Skeletal muscle tissue (tissue), 4 donors: Measurements from ENCODE around the gene LHFPL6. TPM values are rescaled to one million over a fixed set of nuclear protein-coding genes. Genes with fewer than 3 reads are reported as not detected.
A peak's percentile ranks its signal among the peaks of the same experiment; 100 is the strongest.

ENCODE experiments used
- H3K27ac ChIP-seq: one replicate; pipeline ENCODE4 v1.7.0; 2013; ENCODE audit warnings: mild to moderate bottlenecking, low read depth, low read length, inconsistent platforms
- H3K27me3 ChIP-seq, 3 donors: one replicate each; pipeline ENCODE4 v1.7.0; 2013; ENCODE audit warnings: low read length in 3 of 3; ENCODE audit not compliant: control insufficient read depth in 3 of 3, insufficient read depth in 3 of 3
- H3K36me3 ChIP-seq, 3 donors: one replicate each; pipeline ENCODE4 v1.7.0; 2013; ENCODE audit warnings: low read length in 3 of 3; ENCODE audit not compliant: control insufficient read depth in 3 of 3, insufficient read depth in 3 of 3
- H3K4me1 ChIP-seq, 3 donors: one replicate each; pipeline ENCODE4 v1.7.0; 2013; ENCODE audit warnings: low read length in 3 of 3, mild to moderate bottlenecking in 3 of 3; ENCODE audit not compliant: control insufficient read depth in 3 of 3, insufficient read depth in 3 of 3
- H3K4me3 ChIP-seq, 3 donors: one replicate each; pipeline ENCODE4 v1.7.0; 2013; ENCODE audit warnings: low read length in 3 of 3
- H3K9ac ChIP-seq, 3 donors: one replicate each; pipeline ENCODE4 v1.7.0; 2013; ENCODE audit warnings: low read length in 3 of 3, mild to moderate bottlenecking in 3 of 3, moderate library complexity in 2 of 3, low read depth in 1 of 3
- H3K9me3 ChIP-seq, 3 donors: one replicate each; pipeline ENCODE4 v1.7.0; 2013; ENCODE audit warnings: low read length in 3 of 3; ENCODE audit not compliant: control insufficient read depth in 3 of 3
- total RNA-seq: library from RNA; depleted of rRNA; stranded (reverse); fragments of >200 nt; gene quantifications from one replicate; pipeline ENCODE4 v1.2.3, GENCODE V29; 2014
- donor health status: Osteomylitis.

Gene LHFPL6
- total RNA-seq, result 32.4 TPM

DNA sequence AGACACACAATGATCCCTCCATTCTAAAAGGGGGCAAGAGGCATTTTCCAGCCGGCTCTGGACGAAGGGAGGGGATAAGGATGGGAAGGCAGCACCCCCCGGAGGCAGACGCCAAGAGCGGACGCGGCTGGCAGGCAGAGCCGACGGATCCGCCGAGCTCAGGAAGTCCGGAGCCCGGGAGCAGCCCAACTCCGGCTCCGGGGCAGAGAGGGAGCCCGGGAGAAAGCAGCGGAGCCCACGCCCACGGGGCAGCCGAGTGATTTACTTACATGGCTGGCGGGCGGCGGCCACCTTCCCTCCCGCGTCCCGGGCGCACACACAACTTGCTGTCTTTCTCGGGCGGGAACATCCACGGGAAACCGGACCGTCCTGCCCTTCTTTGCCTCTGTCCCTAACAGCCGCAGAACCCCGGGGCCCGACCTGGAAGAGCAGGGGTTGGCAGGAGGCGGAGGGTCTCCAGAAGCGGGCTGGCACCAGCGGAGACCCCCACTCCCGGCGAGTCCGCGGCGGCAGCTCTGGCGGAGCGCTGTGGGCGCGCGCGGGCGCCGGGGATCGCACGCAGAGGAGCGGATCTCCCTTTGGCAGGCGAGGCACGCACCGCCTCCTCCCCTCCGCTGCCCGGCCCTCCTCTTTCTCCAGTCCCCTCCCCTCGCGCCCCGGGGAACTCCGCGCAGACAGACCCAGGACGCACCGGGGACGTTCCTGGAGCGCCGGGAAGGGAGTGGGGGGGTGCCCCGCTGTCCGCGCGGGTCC, at the start of gene LHFPL6:
LHFPL6 (minus strand) TSS at position 580 of the 753 bp plus-strand sequence.
- Histone ChIP-seq H3K9ac (peak within 1 kb of the TSS; percentile 74 to 79 (median 79)), H3K4me1 (peaks cover 2 to 15% (median 8%) of the 10 kb centered on the region in 3 donors), H3K4me3 (peak within 1 kb of the TSS; percentile 79 to 87 (median 84)), H3K27ac (peak within 1 kb of the TSS; percentile 77), H3K27me3 (peaks cover 0 to 4% (median 3%) of the 10 kb centered on the region in 3 donors), H3K9me3 (no peaks in the 10 kb centered on the region), H3K36me3 (no peaks in the 10 kb centered on the region)

DNA sequence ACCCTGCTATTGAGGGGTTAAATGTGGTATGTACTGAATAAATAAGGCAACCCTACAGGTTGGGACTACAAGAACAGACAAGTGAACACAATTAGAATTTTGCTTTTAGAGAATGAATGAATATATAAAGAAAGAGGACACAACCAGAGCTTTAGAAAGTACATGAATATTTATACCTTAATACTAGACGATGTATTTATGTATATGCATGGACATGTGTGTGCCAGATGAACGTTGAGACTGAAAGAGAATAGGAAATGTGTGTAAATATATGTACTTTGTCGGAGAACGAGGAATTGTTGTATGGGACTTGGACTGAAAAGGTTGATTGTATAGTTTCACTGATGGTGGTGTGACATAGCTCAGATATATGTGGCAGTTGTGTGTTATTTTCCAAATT, 43.1 kb upstream of the LHFPL6 start:
- no peaks in the 10 kb centered on the region for H3K36me3 ChIP-seq
- no peaks in the 10 kb centered on the region for H3K4me1 ChIP-seq
- no peaks in the 10 kb centered on the region for H3K27me3 ChIP-seq

DNA sequence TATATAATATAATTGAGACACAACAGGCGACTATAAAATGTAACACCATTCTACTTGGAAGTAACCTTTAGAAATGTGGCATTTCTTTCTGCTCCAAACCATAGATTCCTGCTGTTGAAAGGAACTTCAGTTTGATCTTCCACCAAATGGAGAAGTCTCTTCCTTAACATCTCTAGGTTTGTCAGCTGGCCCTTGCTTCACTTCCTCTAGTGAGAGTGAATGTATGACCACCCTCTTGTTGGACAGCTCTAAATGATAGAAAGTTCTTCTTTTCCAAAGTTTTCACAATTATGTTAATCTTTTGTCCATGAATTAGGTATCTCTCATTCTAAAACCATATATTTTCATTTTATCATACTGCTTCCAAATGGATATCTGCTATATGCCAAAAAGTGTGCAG, 38.7 kb upstream of the LHFPL6 start:
- Histone ChIP-seq H3K4me3 (no peak overlapping the region), H3K4me1 (no peaks in the 10 kb centered on the region), H3K9ac (no peak overlapping the region), H3K27ac (no peak overlapping the region), H3K36me3 (no peaks in the 10 kb centered on the region), H3K27me3 (no peaks in the 10 kb centered on the region), H3K9me3 (no peaks in the 10 kb centered on the region)

More for the DNA sequence above, 43.1 kb upstream of the LHFPL6 start:
- H3K4me3 ChIP-seq, result no peak overlapping the region
- H3K9ac ChIP-seq, result no peak overlapping the region
- H3K9me3 ChIP-seq, result no peaks in the 10 kb centered on the region
- no peak overlapping the region for H3K27ac ChIP-seq

DNA sequence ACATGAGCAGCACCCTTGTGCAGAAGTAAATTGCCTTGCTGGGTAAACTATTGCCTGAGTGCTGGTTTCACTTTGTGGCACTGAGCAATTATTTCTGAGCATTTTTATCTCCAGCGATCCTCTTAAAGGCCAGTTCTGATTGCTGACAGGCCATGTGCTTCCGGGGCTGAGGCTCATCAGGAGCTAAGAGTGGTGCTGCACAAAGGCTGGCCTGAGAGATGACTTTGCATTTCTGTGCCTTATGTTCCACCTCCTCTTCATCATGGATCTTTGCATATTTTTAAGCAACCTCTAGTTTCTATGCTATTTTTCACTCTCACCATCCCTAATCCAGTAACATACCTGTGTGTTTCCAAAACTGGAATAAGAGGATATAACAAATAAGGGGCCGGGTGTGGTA, 34.9 kb upstream of the LHFPL6 start:
- H3K9ac ChIP-seq, result no peak overlapping the region
- no peak overlapping the region for H3K4me3 ChIP-seq
- H3K27ac ChIP-seq, result no peak overlapping the region
- no peaks in the 10 kb centered on the region for H3K9me3 ChIP-seq
- H3K27me3 ChIP-seq, result peaks cover 0 to 5% (median 0%) of the 10 kb centered on the region in 3 donors
- H3K36me3 ChIP-seq, result no peaks in the 10 kb centered on the region
- no peaks in the 10 kb centered on the region for H3K4me1 ChIP-seq

DNA sequence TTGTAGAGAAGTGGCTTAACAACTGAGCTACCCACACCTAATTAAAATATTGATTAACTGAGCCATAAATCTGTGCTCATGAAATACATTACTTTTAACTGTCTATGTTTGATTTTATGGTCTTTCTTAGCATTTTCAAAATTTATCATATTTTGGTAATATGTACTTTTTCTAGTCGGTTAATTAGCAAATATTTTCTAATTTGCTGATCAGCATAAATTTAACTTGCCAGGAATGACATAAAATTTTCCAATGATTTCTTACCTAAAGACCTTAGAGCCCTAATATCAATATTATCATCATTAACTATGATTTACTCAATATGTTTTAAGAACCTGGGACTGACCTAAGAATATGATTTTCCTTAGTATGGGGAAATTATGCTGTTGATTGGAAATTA, 32.6 kb upstream of the LHFPL6 start:
- Histone ChIP-seq H3K4me1 (no peaks in the 10 kb centered on the region), H3K36me3 (no peaks in the 10 kb centered on the region), H3K27me3 (peaks cover 0 to 5% (median 2%) of the 10 kb centered on the region in 3 donors), H3K9me3 (no peaks in the 10 kb centered on the region), H3K9ac (no peak overlapping the region), H3K27ac (no peak overlapping the region), H3K4me3 (no peak overlapping the region)

DNA sequence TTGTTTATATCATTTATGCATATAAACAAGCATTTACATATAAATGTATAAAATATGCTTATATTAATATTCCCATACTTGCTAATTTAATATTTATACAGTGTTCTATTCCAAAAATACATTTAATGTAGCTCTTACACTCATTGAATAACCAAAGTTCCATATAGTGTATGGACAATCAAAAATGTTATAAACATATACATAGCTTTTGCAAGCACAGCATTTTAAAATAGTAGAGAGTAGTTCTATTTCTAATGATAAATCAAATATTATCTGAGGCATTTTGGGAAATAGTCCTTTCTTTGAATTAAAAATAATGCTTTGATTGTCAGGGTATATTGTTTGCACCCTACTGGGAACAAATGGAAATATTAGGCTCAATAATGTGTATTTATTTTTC, 30.0 kb upstream of the LHFPL6 start:
- Histone ChIP-seq H3K9ac (no peak overlapping the region), H3K4me3 (no peak overlapping the region), H3K27me3 (peaks cover 0 to 5% (median 2%) of the 10 kb centered on the region in 3 donors), H3K27ac (no peak overlapping the region), H3K9me3 (no peaks in the 10 kb centered on the region), H3K4me1 (no peaks in the 10 kb centered on the region), H3K36me3 (no peaks in the 10 kb centered on the region)

DNA sequence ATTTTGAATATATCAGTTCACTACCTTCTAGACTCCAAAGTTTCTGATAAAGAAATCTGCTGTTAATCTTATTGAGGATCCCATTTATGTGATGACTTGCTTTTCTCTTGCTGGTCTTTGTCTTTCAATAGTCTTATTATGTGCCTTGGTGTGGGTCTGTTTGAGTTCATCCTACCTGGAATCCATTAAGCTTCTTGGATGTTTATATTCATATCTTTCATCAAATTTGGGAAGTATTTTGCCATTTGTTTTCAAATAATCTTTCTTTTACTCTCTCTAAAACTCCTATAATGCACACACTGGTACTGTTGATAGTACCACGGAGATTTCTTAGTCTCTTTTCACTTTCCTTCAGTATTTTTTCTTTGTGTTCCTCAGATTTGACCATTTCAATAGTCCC, 28.3 kb upstream of the LHFPL6 start:
- no peak overlapping the region for H3K4me3 ChIP-seq
- no peaks in the 10 kb centered on the region for H3K9me3 ChIP-seq
- no peaks in the 10 kb centered on the region for H3K4me1 ChIP-seq
- no peak overlapping the region for H3K9ac ChIP-seq
- no peaks in the 10 kb centered on the region for H3K36me3 ChIP-seq
- no peak overlapping the region for H3K27ac ChIP-seq
- peaks cover 0 to 5% (median 2%) of the 10 kb centered on the region in 3 donors for H3K27me3 ChIP-seq

DNA sequence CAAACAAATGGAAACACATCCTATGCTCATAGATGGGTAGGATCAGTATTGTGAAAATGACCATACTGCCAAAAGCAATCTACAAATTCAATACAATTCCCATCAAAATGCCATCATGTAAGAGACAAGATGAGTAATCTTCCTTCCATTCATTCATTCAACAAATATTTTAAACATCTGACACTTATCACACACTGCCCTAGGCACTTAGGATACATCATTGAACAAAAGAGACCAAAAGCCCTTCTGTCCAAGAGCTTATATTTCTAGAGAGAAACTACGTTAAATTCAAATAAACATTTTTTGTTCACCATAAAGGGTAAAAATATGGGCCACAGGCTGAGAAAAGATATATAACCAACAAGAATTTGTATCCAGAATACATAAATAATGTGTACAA, 20.5 kb upstream of the LHFPL6 start:
- H3K27ac ChIP-seq, result no peak overlapping the region
- H3K9me3 ChIP-seq, result peaks cover 0 to 3% (median 0%) of the 10 kb centered on the region in 3 donors
- H3K36me3 ChIP-seq, result no peaks in the 10 kb centered on the region
- no peak overlapping the region for H3K9ac ChIP-seq
- H3K27me3 ChIP-seq, result no peaks in the 10 kb centered on the region
- no peak overlapping the region for H3K4me3 ChIP-seq
- H3K4me1 ChIP-seq, result no peaks in the 10 kb centered on the region

DNA sequence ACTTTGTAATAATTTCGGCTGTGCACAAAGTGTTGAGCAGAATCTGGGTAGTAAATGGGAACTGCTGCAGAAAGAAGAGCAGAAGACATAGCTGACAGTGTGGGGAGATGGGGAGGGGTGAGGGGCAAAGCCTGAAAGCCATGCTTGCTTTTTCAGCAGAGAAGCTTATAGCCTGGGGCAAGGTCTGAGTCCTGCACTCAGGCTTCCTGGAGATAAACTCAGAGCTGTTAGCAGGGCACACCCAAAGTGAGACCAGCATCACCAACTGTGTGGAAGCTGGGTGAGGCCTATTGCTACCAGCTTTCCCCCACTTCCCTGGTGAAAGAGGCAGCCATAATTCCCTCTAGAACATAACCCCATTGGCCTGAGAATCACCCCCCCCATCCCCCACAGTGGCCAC, 15.6 kb upstream of the LHFPL6 start:
- Histone ChIP-seq H3K9ac (no peak overlapping the region), H3K4me3 (no peak overlapping the region), H3K27ac (no peak overlapping the region), H3K36me3 (no peaks in the 10 kb centered on the region), H3K9me3 (peaks cover 0 to 3% (median 0%) of the 10 kb centered on the region in 3 donors), H3K27me3 (no peaks in the 10 kb centered on the region), H3K4me1 (no peaks in the 10 kb centered on the region)

DNA sequence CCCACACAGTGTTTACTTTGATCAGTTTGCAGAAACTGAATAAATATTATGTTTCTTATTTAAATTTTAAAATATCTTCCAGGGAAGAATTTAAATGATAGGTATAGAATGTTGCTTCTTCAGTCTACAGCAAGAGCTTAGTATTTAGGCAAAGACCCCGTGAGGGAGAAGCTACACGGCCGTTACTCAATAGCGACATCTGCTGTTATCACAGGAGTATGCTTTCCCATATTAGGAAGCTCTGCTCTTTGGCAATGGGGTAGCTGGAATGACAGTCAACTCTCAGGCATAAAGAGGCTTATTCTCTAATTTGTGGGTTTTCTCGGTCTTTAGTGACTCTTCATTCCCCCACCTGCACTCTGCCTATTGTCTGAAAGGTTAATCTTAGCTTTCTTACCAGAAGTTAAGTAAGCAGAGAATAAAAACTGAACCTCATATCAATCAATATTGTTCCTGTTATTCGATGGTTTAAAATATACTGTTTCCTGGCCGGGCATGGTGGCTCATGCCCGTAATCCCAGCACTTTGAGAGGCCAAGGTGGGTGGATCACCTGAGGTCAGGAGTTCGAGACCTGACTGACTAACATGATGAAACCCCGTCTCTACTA, 13.2 kb upstream of the LHFPL6 start:
- no peaks in the 10 kb centered on the region for H3K27me3 ChIP-seq
- H3K9ac ChIP-seq, result no peak overlapping the region
- H3K9me3 ChIP-seq, result peaks cover 0 to 3% (median 0%) of the 10 kb centered on the region in 3 donors
- no peak overlapping the region for H3K4me3 ChIP-seq
- no peaks in the 10 kb centered on the region for H3K36me3 ChIP-seq
- H3K27ac ChIP-seq, result no peak overlapping the region
- no peaks in the 10 kb centered on the region for H3K4me1 ChIP-seq
